Astrocyte (in vitro differentiated cells and primary cell): ENCODE results near the gene FLCN. TPM values are rescaled to one million over a fixed set of nuclear protein-coding genes. Genes with fewer than 3 reads are reported as not detected.
A peak's percentile ranks its signal among the peaks of the same experiment; 100 is the strongest.

Source experiments
- DNase-seq: peaks from one replicate; pipeline ENCODE4 v3.0.0-alpha.2; 2010; ENCODE audit warnings: low read depth
- FAIRE-seq: peaks from 2 replicates; lab custom pipeline; 2011; peaks lifted over from hg19 to GRCh38; lab: Jason Lieb, UNC
- H2AFZ ChIP-seq: 2 replicates; pipeline ENCODE4 v1.6.0; 2012; ENCODE audit warnings: low read depth, low read length, inconsistent platforms
- H3K27ac ChIP-seq: 2 replicates; pipeline ENCODE4 v1.5.1; 2011; ENCODE audit warnings: low read depth, low read length, inconsistent platforms
- H3K27me3 ChIP-seq: 2 replicates; pipeline ENCODE4 v1.6.0; 2011; ENCODE audit warnings: low read length, inconsistent platforms; ENCODE audit not compliant: insufficient read depth
- H3K36me3 ChIP-seq: 2 replicates; pipeline ENCODE4 v1.5.1; 2011; ENCODE audit warnings: low read length, inconsistent platforms; ENCODE audit not compliant: insufficient read depth
- H3K4me1 ChIP-seq: 2 replicates; pipeline ENCODE4 v1.5.1; 2011; ENCODE audit warnings: low read length, inconsistent platforms; ENCODE audit not compliant: insufficient read depth
- H3K4me2 ChIP-seq: 2 replicates; pipeline ENCODE4 v1.6.0; 2012; ENCODE audit warnings: low read length, inconsistent platforms
- H3K4me3 ChIP-seq: 2 replicates; pipeline ENCODE4 v1.5.1; 2011; ENCODE audit warnings: low read depth, mild to moderate bottlenecking, low read length, inconsistent platforms; ENCODE audit not compliant: insufficient read depth
- H3K79me2 ChIP-seq: 2 replicates; pipeline ENCODE4 v1.6.0; 2012; ENCODE audit warnings: mild to moderate bottlenecking, low read length, inconsistent platforms; ENCODE audit not compliant: insufficient read depth
- H3K9ac ChIP-seq: 2 replicates; pipeline ENCODE4 v1.6.0; 2012; ENCODE audit warnings: mild to moderate bottlenecking, low read length, inconsistent platforms
- H3K9me3 ChIP-seq: 2 replicates; pipeline ENCODE4 v1.5.1; 2012; ENCODE audit warnings: low read depth, mild to moderate bottlenecking, low read length, inconsistent platforms; ENCODE audit not compliant: insufficient read depth
- H4K20me1 ChIP-seq: 2 replicates; pipeline ENCODE4 v1.6.0; 2012; ENCODE audit warnings: low read length, inconsistent platforms; ENCODE audit not compliant: insufficient read depth
- H3K27ac Mint-ChIP-seq: one replicate; pipeline ENCODE4 v1.8.0; 2021; ENCODE audit warnings: mild to moderate bottlenecking, mixed read lengths; ENCODE audit not compliant: unreplicated experiment
- H3K27me3 Mint-ChIP-seq: one replicate; pipeline ENCODE4 v1.8.0; 2021; ENCODE audit warnings: low read depth, mixed read lengths; ENCODE audit not compliant: unreplicated experiment
- H3K36me3 Mint-ChIP-seq: one replicate; pipeline ENCODE4 v1.8.0; 2021; ENCODE audit warnings: low read depth, mixed read lengths; ENCODE audit not compliant: unreplicated experiment
- H3K4me1 Mint-ChIP-seq: one replicate; pipeline ENCODE4 v1.8.0; 2021; ENCODE audit warnings: low read depth, mixed read lengths; ENCODE audit not compliant: unreplicated experiment
- H3K4me3 Mint-ChIP-seq: one replicate; pipeline ENCODE4 v1.8.0; 2021; ENCODE audit warnings: mild to moderate bottlenecking, moderate library complexity, mixed read lengths; ENCODE audit not compliant: unreplicated experiment
- H3K9me3 Mint-ChIP-seq: one replicate; pipeline ENCODE4 v1.8.0; 2021; ENCODE audit warnings: mild to moderate bottlenecking, mixed read lengths; ENCODE audit not compliant: unreplicated experiment
- CTCF ChIP-seq: IDR thresholded peaks from 2 replicates; pipeline ENCODE4 v1.5.1; 2011; ENCODE audit warnings: low read depth, mild to moderate bottlenecking, inconsistent platforms, low read length, moderate library complexity; ENCODE audit not compliant: insufficient read depth
- EZH2 ChIP-seq: IDR thresholded peaks from 2 replicates; pipeline ENCODE4 v1.6.1; 2012; ENCODE audit warnings: mild to moderate bottlenecking, low read length, inconsistent platforms; ENCODE audit not compliant: insufficient read depth
- total RNA-seq: library from RNA; stranded (reverse); gene quantifications from 2 replicates; pipeline ENCODE4 v1.2.1, GENCODE V29; 2021

Gene FLCN
- total RNA-seq, 1 donor from 2014 or later, result 40.0 TPM

- Histone ChIP-seq H3K9me3 (no peaks in the 10 kb centered on the region), H3K9ac (no peak overlapping the region), H3K4me3 (no peak overlapping the region), H2AFZ (no peak overlapping the region), H3K79me2 (no peaks in the 10 kb centered on the region), H3K27ac (no peak overlapping the region), H3K36me3 (peaks cover 9% of the 10 kb centered on the region), H3K4me1 (peaks cover 31% of the 10 kb centered on the region), H3K27me3 (no peaks in the 10 kb centered on the region), H4K20me1 (peaks cover 9% of the 10 kb centered on the region), H3K4me2 (no peak overlapping the region)
- Mint-ChIP-seq H3K4me3 (no peak overlapping the region), H3K27me3 (no peaks in the 10 kb centered on the region), H3K36me3 (peaks cover 9% of the 10 kb centered on the region), H3K4me1 (peaks cover 50% of the 10 kb centered on the region), H3K9me3 (no peaks in the 10 kb centered on the region), H3K27ac (no peak overlapping the region)
- FAIRE-seq, result no peak
- no peak for DNase-seq
- TF ChIP-seq EZH2 (no peak), CTCF (no peak)
Observed at GRCh38 chr17:17189559-17189958, 47.4 kb downstream of the FLCN start.

GRCh38 chr17:17188586-17188985 is 48.4 kb downstream of the FLCN start:
- Histone ChIP-seq H3K9me3 (no peaks in the 10 kb centered on the region), H3K79me2 (no peaks in the 10 kb centered on the region), H3K36me3 (peaks cover 16% of the 10 kb centered on the region), H3K27ac (no peak overlapping the region), H3K4me3 (no peak overlapping the region), H3K27me3 (no peaks in the 10 kb centered on the region), H3K9ac (no peak overlapping the region), H3K4me2 (no peak overlapping the region), H3K4me1 (peaks cover 31% of the 10 kb centered on the region), H2AFZ (no peak overlapping the region), H4K20me1 (peaks cover 9% of the 10 kb centered on the region)
- Mint-ChIP-seq H3K4me1 (peaks cover 50% of the 10 kb centered on the region), H3K27ac (no peak overlapping the region), H3K27me3 (no peaks in the 10 kb centered on the region), H3K36me3 (peaks cover 12% of the 10 kb centered on the region), H3K4me3 (no peak overlapping the region), H3K9me3 (no peaks in the 10 kb centered on the region)
- no peak for DNase-seq
- no peak for FAIRE-seq
- TF ChIP-seq EZH2 (no peak), CTCF (no peak)

- no peak for TF ChIP-seq EZH2
- Mint-ChIP-seq H3K4me3 (no peak overlapping the region), H3K4me1 (peaks cover 47% of the 10 kb centered on the region), H3K27me3 (no peaks in the 10 kb centered on the region), H3K9me3 (no peaks in the 10 kb centered on the region), H3K36me3 (peaks cover 17% of the 10 kb centered on the region), H3K27ac (peak overlapping the region; percentile 14)
- no peak for FAIRE-seq
- Histone ChIP-seq H3K36me3 (peaks cover 30% of the 10 kb centered on the region), H2AFZ (no peak overlapping the region), H3K4me2 (peak overlapping the region; percentile 7), H3K27ac (no peak overlapping the region), H3K4me3 (no peak overlapping the region), H3K79me2 (no peaks in the 10 kb centered on the region), H3K9ac (no peak overlapping the region), H3K4me1 (peaks cover 27% of the 10 kb centered on the region), H3K9me3 (no peaks in the 10 kb centered on the region), H3K27me3 (no peaks in the 10 kb centered on the region), H4K20me1 (peaks cover 9% of the 10 kb centered on the region)
- peak; percentile 34 for DNase-seq
Observed at GRCh38 chr17:17186551-17187505, 50.1 kb downstream of the FLCN start.
